22Rv1 (cell line): ENCODE measurements around the gene S100A11.

Experiments used
- CTCF ChIP-seq: fragments of 450-650 bp; IDR thresholded peaks from 2 replicates; pipeline ENCODE4 v1.5.1; 2017; ENCODE audit warnings: mild to moderate bottlenecking
- ZFX ChIP-seq: fragments of 450-650 bp; IDR thresholded peaks from 2 replicates; pipeline ENCODE4 v1.6.1; 2017; ENCODE audit warnings: antibody characterized with exemption, borderline replicate concordance

- TF ChIP-seq ZFX (no peak), CTCF (no peak)
Observed at GRCh38 chr1:152023221-152023620, 13.6 kb downstream of the S100A11 start.
